Prostate gland (tissue), 2 donors: ENCODE measurements around the gene SCNN1A.

Source experiments
- POLR2A ChIP-seq: fragments of 450-650 bp; IDR thresholded peaks from one replicate; pipeline ENCODE4 v1.6.1; 2016; ENCODE audit warnings: antibody characterized with exemption, mild to moderate bottlenecking
- POLR2AphosphoS5 ChIP-seq: sonication (generic); formaldehyde crosslinking; IDR thresholded peaks from one replicate; pipeline ENCODE4 v1.6.1; 2017; ENCODE audit warnings: antibody characterized with exemption
- TF ChIP-seq, protein P1 (sequence below), 4 experiments: fragments of 200-600 bp in 2 of 4; fragments of 450-650 bp in 2 of 4; sonication (generic) in 2 of 4; IDR thresholded peaks; 1 replicate in 3 of 4; 2 replicates in 1 of 4; pipeline ENCODE4 v1.5.1; 2016 to 2019; ENCODE audit warnings: antibody characterized with exemption in 4 of 4, mild to moderate bottlenecking in 2 of 4, moderate library complexity in 2 of 4

DNA sequence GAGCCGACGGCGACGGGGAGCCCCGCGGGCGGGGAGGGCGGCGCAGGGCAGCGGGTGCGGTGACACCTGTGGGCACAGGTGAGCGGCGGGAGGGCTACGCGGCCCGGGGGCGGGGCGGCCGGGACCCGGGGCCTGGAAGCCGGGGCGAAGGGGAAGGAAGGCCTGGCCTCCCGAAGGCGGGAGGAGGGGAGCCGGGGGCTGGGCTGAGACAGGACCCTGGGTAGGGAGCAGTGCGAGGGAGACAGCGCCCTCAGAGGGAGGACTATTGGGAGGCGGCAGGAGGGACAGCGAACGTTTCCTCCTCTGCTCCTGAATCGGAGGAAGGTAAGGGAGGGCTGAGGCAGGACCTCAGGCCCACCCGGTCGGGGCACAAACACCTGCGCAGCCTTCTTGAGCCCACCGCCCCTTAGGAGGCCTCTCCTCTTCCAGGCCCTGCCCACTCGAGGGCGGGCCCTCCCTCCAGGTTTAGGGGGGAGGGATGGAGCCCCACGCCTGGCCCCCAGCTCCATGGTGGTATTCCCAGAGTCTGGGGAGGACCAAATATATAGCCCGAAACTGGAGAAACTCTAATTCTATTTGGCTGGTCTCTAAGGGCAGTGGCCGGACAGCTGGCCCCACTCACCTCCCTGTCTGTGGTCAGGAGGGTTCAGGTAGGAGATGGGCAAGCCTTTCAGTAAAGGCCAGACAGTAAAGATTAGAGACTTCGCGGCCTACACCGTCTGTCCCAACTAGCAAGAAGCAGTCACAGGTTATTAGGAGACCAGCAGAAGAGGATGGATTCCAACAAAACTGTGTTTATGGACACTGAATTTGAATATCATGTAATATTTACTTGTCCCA lies 64.4 kb downstream of the SCNN1A start:
- TF ChIP-seq, protein P1, sequence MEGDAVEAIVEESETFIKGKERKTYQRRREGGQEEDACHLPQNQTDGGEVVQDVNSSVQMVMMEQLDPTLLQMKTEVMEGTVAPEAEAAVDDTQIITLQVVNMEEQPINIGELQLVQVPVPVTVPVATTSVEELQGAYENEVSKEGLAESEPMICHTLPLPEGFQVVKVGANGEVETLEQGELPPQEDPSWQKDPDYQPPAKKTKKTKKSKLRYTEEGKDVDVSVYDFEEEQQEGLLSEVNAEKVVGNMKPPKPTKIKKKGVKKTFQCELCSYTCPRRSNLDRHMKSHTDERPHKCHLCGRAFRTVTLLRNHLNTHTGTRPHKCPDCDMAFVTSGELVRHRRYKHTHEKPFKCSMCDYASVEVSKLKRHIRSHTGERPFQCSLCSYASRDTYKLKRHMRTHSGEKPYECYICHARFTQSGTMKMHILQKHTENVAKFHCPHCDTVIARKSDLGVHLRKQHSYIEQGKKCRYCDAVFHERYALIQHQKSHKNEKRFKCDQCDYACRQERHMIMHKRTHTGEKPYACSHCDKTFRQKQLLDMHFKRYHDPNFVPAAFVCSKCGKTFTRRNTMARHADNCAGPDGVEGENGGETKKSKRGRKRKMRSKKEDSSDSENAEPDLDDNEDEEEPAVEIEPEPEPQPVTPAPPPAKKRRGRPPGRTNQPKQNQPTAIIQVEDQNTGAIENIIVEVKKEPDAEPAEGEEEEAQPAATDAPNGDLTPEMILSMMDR (IDR thresholded peaks at IDR 0.05): no peak
- TF ChIP-seq POLR2A (no peak), POLR2AphosphoS5 (no peak)
